ENCODE data around the gene ELK1. TPM values are rescaled to one million over a fixed set of nuclear protein-coding genes. Genes with fewer than 3 reads are reported as not detected.

ELK1 gene, protein sequence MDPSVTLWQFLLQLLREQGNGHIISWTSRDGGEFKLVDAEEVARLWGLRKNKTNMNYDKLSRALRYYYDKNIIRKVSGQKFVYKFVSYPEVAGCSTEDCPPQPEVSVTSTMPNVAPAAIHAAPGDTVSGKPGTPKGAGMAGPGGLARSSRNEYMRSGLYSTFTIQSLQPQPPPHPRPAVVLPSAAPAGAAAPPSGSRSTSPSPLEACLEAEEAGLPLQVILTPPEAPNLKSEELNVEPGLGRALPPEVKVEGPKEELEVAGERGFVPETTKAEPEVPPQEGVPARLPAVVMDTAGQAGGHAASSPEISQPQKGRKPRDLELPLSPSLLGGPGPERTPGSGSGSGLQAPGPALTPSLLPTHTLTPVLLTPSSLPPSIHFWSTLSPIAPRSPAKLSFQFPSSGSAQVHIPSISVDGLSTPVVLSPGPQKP
- total RNA-seq: 146 TPM

DNA sequence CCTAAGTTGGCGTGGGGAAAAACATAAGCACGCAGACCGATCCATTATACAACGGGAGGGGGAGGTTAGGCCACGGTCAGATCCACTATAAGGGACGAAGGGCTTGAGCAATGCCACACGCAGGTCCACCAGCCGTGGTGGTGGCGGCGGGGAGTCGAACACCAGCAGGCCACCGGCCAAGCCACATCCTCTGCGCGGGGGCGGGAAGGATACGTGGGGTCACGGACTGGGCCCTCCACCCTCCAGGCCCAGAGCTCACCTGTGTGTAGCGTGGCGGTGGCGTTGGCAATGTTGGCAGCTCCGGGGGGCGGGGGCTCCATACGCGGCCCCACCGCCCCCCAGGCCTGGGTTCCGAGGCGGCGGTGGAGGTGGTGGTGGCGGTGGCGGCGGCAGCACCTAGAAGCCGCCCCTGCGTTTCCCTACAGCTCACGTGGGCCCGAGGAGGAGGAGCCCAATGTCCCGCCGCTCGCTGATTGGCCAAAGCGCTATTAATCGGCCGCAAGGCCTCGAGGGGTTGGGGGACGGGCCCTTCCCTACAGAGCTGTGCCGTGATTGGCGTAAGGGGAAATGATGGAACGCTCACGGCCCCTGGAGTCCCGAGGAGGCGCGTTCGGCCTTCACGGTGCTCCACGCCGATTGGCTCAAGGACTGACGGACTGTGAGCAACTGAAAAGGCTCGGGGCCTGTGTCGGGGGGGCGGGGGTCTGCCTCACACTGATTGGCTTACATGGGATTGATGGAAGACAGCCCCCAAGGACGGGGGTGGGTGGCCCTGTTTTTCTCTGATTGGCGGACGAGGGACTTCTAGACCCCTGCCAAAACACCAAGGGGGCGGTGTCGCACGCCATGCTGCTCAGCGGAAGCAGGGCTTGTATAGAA is at the start of gene ELK1:
Gene ELK1, minus strand, starts transcription at position 400 of the 879 bp plus-strand sequence. CDS start 9,122 bp downstream, outside the sequence.
- no peak for TF ChIP-seq CTCF (IDR thresholded peaks at IDR 0.05)
- intact Hi-C loops (cut with DNase I): loop anchor here (1.0 to 10.0 kb wide), 9 partner anchors 9 to 456 kb away; partner anchors contain the start of genes ARAF, UBA1, USP11 and UXT

DNA sequence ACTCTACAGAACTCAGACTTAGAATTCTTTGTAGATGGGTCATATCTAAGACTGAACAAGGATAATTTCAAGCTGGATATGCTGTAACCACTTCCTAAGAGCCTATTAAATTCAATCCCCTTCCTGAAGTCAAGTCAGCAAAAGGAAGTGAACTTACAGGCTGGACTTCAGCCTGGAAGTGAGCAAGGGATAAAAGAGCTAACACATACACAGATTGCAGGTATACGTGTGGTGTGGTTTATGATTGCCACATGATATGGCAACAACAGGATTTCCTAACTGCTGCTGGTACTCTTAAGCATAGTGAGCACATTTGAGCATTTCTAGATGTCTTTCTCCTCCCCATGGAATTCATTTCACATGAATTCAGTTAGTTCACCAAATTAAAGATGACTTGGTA is 46.8 kb upstream of the ELK1 start:
- Histone ChIP-seq H3K27ac (no peak overlapping the region), H3K4me1 (no peaks in the 10 kb centered on the region), H3K27me3 (no peaks in the 10 kb centered on the region), H3K4me3 (no peak overlapping the region), H3K36me3 (no peaks in the 10 kb centered on the region), H3K9me3 (no peaks in the 10 kb centered on the region)
- intact Hi-C loops (cut with DNase I): no loop called here
- TF ChIP-seq CTCF (IDR thresholded peaks at IDR 0.05): no peak
- no peak for DNase-seq (ENCODE audit: low spot score in 2 of 2)

More for the DNA sequence above, at the start of gene ELK1:
- no peaks in the 10 kb centered on the region for H3K27me3 ChIP-seq
- no peaks in the 10 kb centered on the region for H3K36me3 ChIP-seq
- peak; percentile 90 to 98 for DNase-seq (ENCODE audit: low spot score in 2 of 2)
- H3K9me3 ChIP-seq: no peaks in the 10 kb centered on the region
- H3K27ac ChIP-seq: peak within 1 kb of the TSS; percentile 85 to 87
- peak within 1 kb of the TSS; percentile 67 to 71 for H3K4me3 ChIP-seq
- peaks cover 0 to 7% of the 10 kb centered on the region in 2 donors for H3K4me1 ChIP-seq

- Histone ChIP-seq H3K27ac (no peak overlapping the region), H3K4me3 (no peak overlapping the region), H3K36me3 (no peaks in the 10 kb centered on the region), H3K9me3 (no peaks in the 10 kb centered on the region), H3K4me1 (no peaks in the 10 kb centered on the region), H3K27me3 (no peaks in the 10 kb centered on the region)
- intact Hi-C loops (cut with DNase I): no loop called here
- no peak for TF ChIP-seq CTCF (IDR thresholded peaks at IDR 0.05)
- DNase-seq (ENCODE audit: low spot score in 2 of 2): no peak
These were observed 39.8 kb upstream of the ELK1 start for GRCh38 chrX:47690175-47690574.

- no peaks in the 10 kb centered on the region for H3K4me1 ChIP-seq
- H3K27me3 ChIP-seq: no peaks in the 10 kb centered on the region
- H3K36me3 ChIP-seq: no peaks in the 10 kb centered on the region
- TF ChIP-seq CTCF (IDR thresholded peaks at IDR 0.05): no peak
- intact Hi-C loops (cut with DNase I): no loop called here
- H3K9me3 ChIP-seq: no peaks in the 10 kb centered on the region
- DNase-seq (ENCODE audit: low spot score in 2 of 2): no peak
- H3K4me3 ChIP-seq: no peak overlapping the region
- H3K27ac ChIP-seq: no peak overlapping the region
These were observed 36.9 kb upstream of the ELK1 start for GRCh38 chrX:47687263-47687662.

DNA sequence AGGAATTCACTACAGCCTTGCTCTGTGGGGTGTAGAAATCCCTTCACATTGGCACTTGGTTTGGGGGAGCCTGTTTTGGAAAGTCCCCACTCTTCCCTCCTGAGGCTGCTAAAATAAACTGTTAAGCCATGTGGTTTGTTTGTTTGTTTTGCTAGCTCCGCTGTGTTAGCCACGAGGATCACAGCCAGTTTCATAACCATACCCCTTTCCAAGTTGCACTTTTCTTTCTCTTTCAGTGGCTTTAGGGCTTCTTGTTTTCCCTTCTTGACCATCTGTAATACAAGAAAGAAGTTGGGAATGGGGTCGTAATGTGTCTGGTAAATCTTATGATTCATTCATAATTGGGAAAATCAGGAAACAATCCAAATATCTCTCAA is 33.5 kb upstream of the ELK1 start:
- intact Hi-C loops (cut with DNase I): no loop called here
- Histone ChIP-seq H3K9me3 (no peaks in the 10 kb centered on the region), H3K27ac (no peak overlapping the region), H3K27me3 (no peaks in the 10 kb centered on the region), H3K36me3 (no peaks in the 10 kb centered on the region), H3K4me1 (no peaks in the 10 kb centered on the region), H3K4me3 (no peak overlapping the region)
- TF ChIP-seq CTCF (IDR thresholded peaks at IDR 0.05): no peak
- DNase-seq (ENCODE audit: low spot score in 2 of 2): no peak

Measured in ascending aorta (tissue), 2 donors.